GM19025 (cell line): Measurements from ENCODE around the gene HOXD3.

Experiments used
- ATAC-seq: cut with Tn5 transposase; IDR thresholded peaks from one replicate; pipeline ENCODE4 v1.9.1; 2021; ENCODE audit warnings: mild to moderate bottlenecking, low read depth, moderate library complexity; ENCODE audit not compliant: unreplicated experiment

HOXD3 gene

GRCh38 chr2:176148751-176149421, 8.2 kb upstream of the HOXD3 start:
- no peak for ATAC-seq

GRCh38 chr2:176149481-176149938, 7.6 kb upstream of the HOXD3 start:
- ATAC-seq = no peak

GRCh38 chr2:176149939-176150583, 7.0 kb upstream of the HOXD3 start:
- no peak for ATAC-seq

- ATAC-seq = no peak
These were observed 6.3 kb upstream of the HOXD3 start for GRCh38 chr2:176150584-176151441.

- ATAC-seq = no peak
These were observed 5.4 kb upstream of the HOXD3 start, which contains the start of gene HOXD4 for GRCh38 chr2:176151442-176152287. TSS of gene HOXD4 (plus strand) at chr2:176151550. CDS start at chr2:176151634, 84 bp downstream.

GRCh38 chr2:176152350-176153181, 4.5 kb upstream of the HOXD3 start:
- no peak for ATAC-seq

- ATAC-seq = no peak
These were observed 2.4 kb upstream of the HOXD3 start for GRCh38 chr2:176154576-176155252.

GRCh38 chr2:176155356-176156044, 1.6 kb upstream of the HOXD3 start:
- ATAC-seq = no peak

GRCh38 chr2:176156301-176156806, 753 bp upstream of the HOXD3 start:
- ATAC-seq = no peak

- no peak for ATAC-seq
These were observed 535 bp downstream of the HOXD3 start for GRCh38 chr2:176157499-176158185.

- ATAC-seq = no peak
These were observed 1.1 kb downstream of the HOXD3 start for GRCh38 chr2:176158186-176158591.

- no peak for ATAC-seq
These were observed 2.0 kb downstream of the HOXD3 start for GRCh38 chr2:176158855-176159662.

GRCh38 chr2:176159663-176160250, 2.6 kb downstream of the HOXD3 start:
- ATAC-seq = no peak

GRCh38 chr2:176160251-176160985, 3.3 kb downstream of the HOXD3 start:
- ATAC-seq = no peak

- no peak for ATAC-seq
These were observed 4.1 kb downstream of the HOXD3 start for GRCh38 chr2:176160986-176161824.
